CD4-positive, alpha-beta memory T cell (primary cell): Measurements from ENCODE around the gene STARD7. TPM values are rescaled to one million over a fixed set of nuclear protein-coding genes. Genes with fewer than 3 reads are reported as not detected.

Source experiments
- CTCF ChIA-PET: fragments of 350-600 bp; sonication (Branson Sonifier 250); formaldehyde crosslinking; loops from one replicate; lab custom pipeline; 2021; ENCODE audit warnings: inconsistent platforms; ENCODE audit not compliant: partially characterized antibody; lab: Charles Lee
- POLR2A ChIA-PET: fragments of 350-600 bp; sonication (Branson Sonifier 250); formaldehyde crosslinking; loops from one replicate; lab custom pipeline; 2021; ENCODE audit not compliant: partially characterized antibody; lab: Charles Lee
- DNase-seq, 5 donors: peaks; one replicate each; pipeline versions ENCODE4 v3.0.0 to v3.0.0-alpha.2; 2020 to 2022; ENCODE audit warnings: mixed read lengths in 1 of 5
- H3K27ac ChIP-seq: one replicate; pipeline ENCODE4 v1.7.0; 2013; ENCODE audit warnings: low read depth, low read length
- H3K27me3 ChIP-seq: 2 replicates; pipeline ENCODE4 v1.7.0; 2013; ENCODE audit warnings: mild to moderate bottlenecking, low read length, moderate library complexity; ENCODE audit not compliant: insufficient read depth
- H3K36me3 ChIP-seq: 2 replicates; pipeline ENCODE4 v1.7.0; 2013; ENCODE audit warnings: mild to moderate bottlenecking, low read length, moderate library complexity; ENCODE audit not compliant: insufficient read depth
- H3K4me1 ChIP-seq: 2 replicates; pipeline ENCODE4 v1.7.0; 2013; ENCODE audit warnings: mild to moderate bottlenecking, low read length, moderate library complexity; ENCODE audit not compliant: insufficient read depth
- H3K4me3 ChIP-seq, 2 donors: one replicate each; pipeline ENCODE4 v1.7.0; 2013; ENCODE audit warnings: low read length in 2 of 2, mild to moderate bottlenecking in 1 of 2
- H3K9me3 ChIP-seq, 2 donors: one replicate each; pipeline ENCODE4 v1.7.0; 2013; ENCODE audit warnings: low read length in 2 of 2, control low read depth in 1 of 2; ENCODE audit not compliant: control insufficient read depth in 1 of 2
- H3K27ac Mint-ChIP-seq, 7 donors: one replicate each; pipeline ENCODE4 v1.8.0; 2020 to 2021; ENCODE audit warnings: mixed read lengths in 7 of 7, mild to moderate bottlenecking in 6 of 7, inconsistent platforms in 3 of 7, moderate library complexity in 3 of 7
- H3K27me3 Mint-ChIP-seq, 2 donors: one replicate each; pipeline ENCODE4 v1.8.0; 2020 to 2021; ENCODE audit warnings: mixed read lengths in 2 of 2
- H3K36me3 Mint-ChIP-seq, 2 donors: one replicate each; pipeline ENCODE4 v1.8.0; 2020 to 2021; ENCODE audit warnings: mixed read lengths in 2 of 2, inconsistent platforms in 1 of 2, mild to moderate bottlenecking in 1 of 2
- H3K4me1 Mint-ChIP-seq, 4 donors: one replicate each; pipeline ENCODE4 v1.8.0; 2020 to 2021; ENCODE audit warnings: mixed read lengths in 4 of 4, mild to moderate bottlenecking in 1 of 4
- H3K4me3 Mint-ChIP-seq, 8 donors: one replicate each; pipeline ENCODE4 v1.8.0; 2020 to 2021; ENCODE audit warnings: mixed read lengths in 8 of 8, mild to moderate bottlenecking in 7 of 8, moderate library complexity in 6 of 8, inconsistent platforms in 3 of 8
- H3K9me3 Mint-ChIP-seq, 8 donors: one replicate each; pipeline ENCODE4 v1.8.0; 2020 to 2021; ENCODE audit warnings: mixed read lengths in 8 of 8, mild to moderate bottlenecking in 5 of 8, inconsistent platforms in 3 of 8, moderate library complexity in 1 of 8
- intact Hi-C: fragments of 100-400 bp; cut with micrococcal nuclease; formaldehyde crosslinking; loops from one replicate; pipeline ENCODE4 v1.15.1; 2023
- polyA plus RNA-seq, 2 donors: library from polyadenylated mRNA; unstranded; fragments of 300-500 nt; fragmentation: Illumina TruSeq; gene quantifications; one replicate each; pipeline ENCODE4 v1.2.3, GENCODE V29; 2021
- total RNA-seq, 2 experiments: library from RNA; stranded (reverse); gene quantifications; one replicate each; pipeline ENCODE4 v1.2.3, GENCODE V29; 2021

Gene STARD7
- total and polyA plus RNA-seq, 4 experiments from 2014 or later: 84.9 to 196 (median 101) TPM

DNA sequence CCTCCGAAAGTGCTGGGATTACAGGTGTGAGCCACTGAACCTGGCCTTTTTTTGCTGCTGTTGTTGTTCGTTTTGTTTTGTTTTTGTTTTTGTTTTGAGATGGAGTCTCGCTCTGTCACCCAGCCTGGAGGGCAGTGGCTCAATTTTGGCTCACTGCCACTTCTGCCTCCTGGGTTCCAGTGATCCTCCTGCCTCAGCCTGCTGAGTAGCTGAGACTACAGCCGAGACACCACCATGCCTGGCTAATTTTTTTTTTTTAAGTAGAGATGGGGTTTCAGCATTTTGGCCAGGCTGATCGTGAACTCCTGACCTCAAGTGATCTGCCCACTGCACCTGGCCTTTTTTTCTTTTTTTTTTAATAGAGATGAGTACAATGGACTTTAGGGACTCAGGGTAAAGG lies 35.2 kb upstream of the STARD7 start:
- peaks cover 43% of the 10 kb centered on the region for H3K4me1 ChIP-seq
- no peaks in the 10 kb centered on the region for H3K27me3 ChIP-seq
- no peaks in the 10 kb centered on the region for H3K9me3 Mint-ChIP-seq
- H3K36me3 Mint-ChIP-seq: peaks cover 0 to 3% of the 10 kb centered on the region in 2 donors
- no peak overlapping the region for H3K4me3 Mint-ChIP-seq
- H3K27me3 Mint-ChIP-seq: no peaks in the 10 kb centered on the region
- H3K27ac Mint-ChIP-seq: no peak overlapping the region
- no peak overlapping the region for H3K27ac ChIP-seq
- H3K9me3 ChIP-seq: no peaks in the 10 kb centered on the region
- H3K4me1 Mint-ChIP-seq: peaks cover 40 to 64% (median 51%) of the 10 kb centered on the region in 4 donors
- H3K36me3 ChIP-seq: no peaks in the 10 kb centered on the region
- DNase-seq: no peak
- ChIA-PET POLR2A (interaction anchor here (1.3 kb wide), 1 partner anchor 36 kb away, joined by 3 read pairs; the partner anchor contains the start of gene STARD7), CTCF (interaction anchor here (1.2 kb wide), 1 partner anchor 36 kb away, joined by 3 read pairs; no protein-coding TSS in a partner anchor)
- no peak overlapping the region for H3K4me3 ChIP-seq
- intact Hi-C loops: loop anchor here (2.0 kb wide), 2 partner anchors 23 to 35 kb away; partner anchors contain the start of genes CIAO1 and STARD7

DNA sequence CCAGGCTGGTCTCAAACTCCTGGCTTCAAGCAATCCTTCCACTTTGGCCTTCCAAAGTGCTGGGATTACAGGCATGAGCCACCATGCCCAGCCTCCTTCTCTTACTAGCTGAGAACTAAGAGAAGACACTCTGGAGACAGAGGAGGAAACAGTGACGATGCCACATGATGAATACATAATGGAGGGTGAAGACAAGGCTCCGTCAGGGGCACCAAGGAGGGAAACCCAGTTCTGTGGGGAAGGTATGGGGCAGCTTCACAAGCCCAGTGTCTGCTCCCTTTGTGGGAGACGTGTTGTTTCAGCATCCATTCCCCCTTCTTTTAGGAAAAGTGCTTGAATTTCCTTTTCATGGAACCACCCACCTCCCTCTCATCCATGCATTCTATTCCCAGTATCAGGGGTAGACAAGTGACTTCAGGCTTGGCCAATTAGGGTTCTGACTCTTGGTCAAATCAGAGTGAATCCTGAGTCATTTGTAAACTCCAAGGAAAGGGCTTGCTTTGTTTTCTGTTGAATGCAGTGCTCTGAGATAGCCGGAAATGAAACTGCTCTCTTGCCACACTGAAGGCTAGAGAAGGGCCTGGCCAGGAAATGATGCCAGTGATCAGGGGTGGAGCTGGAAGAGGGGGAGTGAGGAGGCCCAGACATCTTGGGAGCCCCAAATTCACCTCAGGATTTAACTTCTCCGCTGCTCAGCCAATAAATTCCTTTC lies 33.4 kb upstream of the STARD7 start:
- peak overlapping the region; percentile 58 to 84 (median 74) for H3K4me3 Mint-ChIP-seq
- Histone ChIP-seq H3K4me3 (peak overlapping the region in 1 of 2 donors; percentile 18), H3K27me3 (no peaks in the 10 kb centered on the region), H3K27ac (peak overlapping the region; percentile 65), H3K36me3 (no peaks in the 10 kb centered on the region), H3K9me3 (no peaks in the 10 kb centered on the region), H3K4me1 (peaks cover 42% of the 10 kb centered on the region)
- DNase-seq: peak; percentile 44 to 74 (median 52)
- peak overlapping the region; percentile 91 to 98 (median 96) for H3K27ac Mint-ChIP-seq
- ChIA-PET CTCF (interaction anchor here (1.7 to 3.1 kb wide), 2 partner anchors 9 to 67 kb away, joined by 5 to 10 read pairs; no protein-coding TSS in a partner anchor), POLR2A (interaction anchor here (0.6 to 4.6 kb wide), 15 partner anchors 10 to 352 kb away, joined by 3 to 37 read pairs (median 4); partner anchors contain the start of genes CIAO1 and STARD7)
- peaks cover 34 to 60% (median 46%) of the 10 kb centered on the region in 4 donors for H3K4me1 Mint-ChIP-seq
- H3K27me3 Mint-ChIP-seq: no peaks in the 10 kb centered on the region
- no peaks in the 10 kb centered on the region for H3K36me3 Mint-ChIP-seq
- H3K9me3 Mint-ChIP-seq: no peaks in the 10 kb centered on the region
- intact Hi-C loops: loop anchor here (2.0 kb wide), 2 partner anchors 25 to 33 kb away; partner anchors contain the start of genes CIAO1 and STARD7

DNA sequence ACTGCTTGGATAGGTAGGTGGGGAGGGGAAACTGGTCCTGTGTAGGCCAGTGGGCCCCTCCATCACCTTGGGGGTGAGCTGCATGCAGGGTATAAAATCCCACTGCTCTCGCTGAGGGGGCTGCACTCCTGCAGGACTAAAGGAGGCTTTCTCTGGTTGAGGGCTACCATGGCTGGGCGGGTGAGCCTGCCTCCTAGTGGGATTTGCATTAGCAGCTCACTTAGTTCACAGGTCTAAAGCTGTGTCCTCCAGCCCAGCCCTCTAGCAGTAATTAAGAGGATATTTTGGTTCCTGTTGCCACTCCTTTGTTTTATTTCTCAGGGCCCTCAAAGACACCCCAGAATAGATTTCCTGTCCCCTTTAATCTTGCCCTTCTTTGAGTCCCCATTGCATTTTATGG lies 32.6 kb upstream of the STARD7 start:
- Histone ChIP-seq H3K4me3 (no peak overlapping the region), H3K36me3 (no peaks in the 10 kb centered on the region), H3K27me3 (no peaks in the 10 kb centered on the region), H3K9me3 (no peaks in the 10 kb centered on the region), H3K4me1 (peaks cover 34% of the 10 kb centered on the region), H3K27ac (peak overlapping the region; percentile 65)
- peak overlapping the region in 7 of 8 donors; percentile 26 to 84 (median 77) for H3K4me3 Mint-ChIP-seq
- H3K27me3 Mint-ChIP-seq: no peaks in the 10 kb centered on the region
- ChIA-PET POLR2A (interaction anchor here (0.7 to 4.6 kb wide), 6 partner anchors 20 to 353 kb away, joined by 3 to 37 read pairs (median 4); partner anchors contain the start of gene STARD7), CTCF (interaction anchor here (0.9 to 3.1 kb wide), 4 partner anchors 8 to 66 kb away, joined by 3 to 10 read pairs (median 4); no protein-coding TSS in a partner anchor)
- peak overlapping the region; percentile 91 to 98 (median 96) for H3K27ac Mint-ChIP-seq
- no peaks in the 10 kb centered on the region for H3K9me3 Mint-ChIP-seq
- intact Hi-C loops: no loop called here
- H3K4me1 Mint-ChIP-seq: peaks cover 29 to 53% (median 39%) of the 10 kb centered on the region in 4 donors
- no peak for DNase-seq
- no peaks in the 10 kb centered on the region for H3K36me3 Mint-ChIP-seq

DNA sequence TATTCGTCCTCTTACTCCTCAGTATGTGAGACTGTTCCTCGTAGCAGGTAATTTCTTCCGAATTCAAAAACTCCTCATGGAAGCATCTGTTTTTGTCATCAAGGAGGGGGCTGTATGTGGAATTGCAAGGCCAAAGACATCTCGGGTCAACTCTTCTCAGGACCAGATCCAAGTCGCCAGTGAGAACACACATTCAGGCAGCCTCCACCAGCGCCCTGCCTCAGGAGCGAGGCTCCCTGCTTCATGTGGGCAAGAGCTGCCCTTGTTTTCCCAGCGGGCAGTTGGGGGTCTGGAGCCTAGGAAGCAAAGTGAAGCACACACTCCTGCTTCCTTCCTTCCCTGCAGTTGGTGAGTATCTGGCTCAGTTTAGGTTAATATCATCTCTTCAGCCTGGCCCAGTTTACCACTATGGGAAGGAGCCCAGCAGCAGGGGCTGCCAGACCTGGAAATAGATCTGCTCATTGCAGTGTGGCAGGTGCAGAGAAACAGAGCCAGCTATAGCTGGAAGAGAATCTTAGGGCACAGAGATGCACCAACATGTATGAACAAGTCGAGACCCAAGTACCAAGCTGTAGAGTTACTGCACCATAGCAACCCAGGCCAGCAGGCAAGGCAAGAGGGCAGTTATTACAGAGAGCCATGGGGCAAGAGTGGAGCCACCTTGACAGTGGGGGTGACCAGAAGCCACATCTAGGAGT lies 31.9 kb upstream of the STARD7 start:
- Mint-ChIP-seq H3K27ac (peak overlapping the region; percentile 76 to 98 (median 91)), H3K4me1 (peaks cover 22 to 46% (median 32%) of the 10 kb centered on the region in 4 donors), H3K9me3 (no peaks in the 10 kb centered on the region), H3K27me3 (no peaks in the 10 kb centered on the region), H3K36me3 (no peaks in the 10 kb centered on the region), H3K4me3 (peak overlapping the region in 3 of 8 donors; percentile 23 to 41 (median 38))
- H3K4me1 ChIP-seq: peaks cover 27% of the 10 kb centered on the region
- ChIA-PET POLR2A (interaction anchor here (0.7 to 4.6 kb wide), 3 partner anchors 21 to 66 kb away, joined by 3 to 37 read pairs (median 8); partner anchors contain the start of gene STARD7), CTCF (interaction anchor here (0.9 to 3.1 kb wide), 5 partner anchors 7 to 66 kb away, joined by 3 to 10 read pairs (median 3); no protein-coding TSS in a partner anchor)
- intact Hi-C loops: no loop called here
- no peak overlapping the region for H3K4me3 ChIP-seq
- no peaks in the 10 kb centered on the region for H3K36me3 ChIP-seq
- H3K27ac ChIP-seq: peak overlapping the region; percentile 65
- H3K9me3 ChIP-seq: no peaks in the 10 kb centered on the region
- no peaks in the 10 kb centered on the region for H3K27me3 ChIP-seq
- DNase-seq: no peak

DNA sequence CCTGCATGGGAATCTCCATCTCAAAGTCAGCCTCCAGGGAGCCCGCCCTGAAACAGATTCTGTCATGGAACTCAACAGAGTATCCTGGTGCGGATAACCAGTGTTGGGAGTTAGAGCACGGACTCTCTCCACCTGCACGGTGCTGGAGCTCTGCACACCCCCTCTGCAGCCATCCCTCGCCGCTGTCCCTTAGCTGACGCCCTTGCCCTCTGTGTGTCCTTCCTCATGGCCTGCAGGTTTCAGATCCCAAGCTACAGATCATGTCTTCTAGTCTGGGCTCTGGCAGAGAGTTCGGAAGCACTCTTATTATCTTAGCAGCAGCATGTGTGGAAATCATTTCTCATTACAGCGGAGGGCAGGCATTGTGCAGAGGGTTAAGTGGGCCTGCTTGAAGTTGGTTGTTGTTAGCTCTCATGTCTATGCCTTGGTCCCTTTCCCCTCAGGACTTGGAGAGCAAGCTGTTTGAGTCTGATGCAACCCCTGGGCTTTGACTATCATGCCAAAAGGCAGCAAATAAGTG lies 31.2 kb upstream of the STARD7 start:
- Histone ChIP-seq H3K4me1 (peaks cover 25% of the 10 kb centered on the region), H3K36me3 (no peaks in the 10 kb centered on the region), H3K27me3 (no peaks in the 10 kb centered on the region), H3K4me3 (no peak overlapping the region), H3K9me3 (no peaks in the 10 kb centered on the region), H3K27ac (no peak overlapping the region)
- Mint-ChIP-seq H3K4me3 (no peak overlapping the region), H3K36me3 (no peaks in the 10 kb centered on the region), H3K27ac (peak overlapping the region in 5 of 7 donors; percentile 12 to 91 (median 31)), H3K4me1 (peaks cover 20 to 43% (median 29%) of the 10 kb centered on the region in 4 donors), H3K27me3 (no peaks in the 10 kb centered on the region), H3K9me3 (no peaks in the 10 kb centered on the region)
- POLR2A ChIA-PET: interaction anchor here (4.6 kb wide), 1 partner anchor 32 kb away, joined by 37 read pairs; the partner anchor contains the start of gene STARD7
- CTCF ChIA-PET: interaction anchor here (1.2 kb wide), 1 partner anchor 32 kb away, joined by 3 read pairs; no protein-coding TSS in a partner anchor
- intact Hi-C loops: no loop called here
- no peak for DNase-seq

DNA sequence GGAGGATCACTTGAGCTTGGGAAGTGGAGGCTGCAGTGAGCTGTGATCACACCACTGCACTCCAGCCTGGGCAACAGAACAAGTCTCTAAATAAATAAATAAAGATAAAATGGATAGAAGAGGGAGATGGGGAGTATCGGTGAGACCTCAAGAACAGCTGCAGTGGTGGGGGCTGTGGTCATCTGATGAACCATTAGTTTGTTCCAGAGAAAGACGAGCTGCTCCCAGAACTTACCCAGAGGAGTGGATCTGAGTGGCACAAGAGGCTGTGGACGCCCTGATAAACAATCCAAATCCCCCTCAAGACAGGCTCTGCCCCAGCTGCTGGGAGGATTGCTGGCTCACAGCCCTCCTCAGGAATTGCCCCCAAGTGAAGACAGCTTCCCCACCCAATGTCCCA lies 30.5 kb upstream of the STARD7 start:
- no peaks in the 10 kb centered on the region for H3K36me3 Mint-ChIP-seq
- H3K27me3 ChIP-seq: no peaks in the 10 kb centered on the region
- no peaks in the 10 kb centered on the region for H3K27me3 Mint-ChIP-seq
- H3K27ac ChIP-seq: no peak overlapping the region
- H3K4me3 ChIP-seq: no peak overlapping the region
- no peaks in the 10 kb centered on the region for H3K36me3 ChIP-seq
- no peaks in the 10 kb centered on the region for H3K9me3 Mint-ChIP-seq
- no peak overlapping the region for H3K4me3 Mint-ChIP-seq
- ChIA-PET POLR2A (interaction anchor here (4.6 kb wide), 1 partner anchor 31 kb away, joined by 37 read pairs; the partner anchor contains the start of gene STARD7), CTCF (no interaction called here)
- H3K9me3 ChIP-seq: no peaks in the 10 kb centered on the region
- intact Hi-C loops: no loop called here
- DNase-seq: no peak
- H3K4me1 ChIP-seq: peaks cover 25% of the 10 kb centered on the region
- no peak overlapping the region for H3K27ac Mint-ChIP-seq
- peaks cover 20 to 39% (median 26%) of the 10 kb centered on the region in 4 donors for H3K4me1 Mint-ChIP-seq
